Measurements from ENCODE around the gene GPR89A.
"Not testable (repeated sequence)": the region's sequence is repeated elsewhere in the genome, so short reads cannot be mapped to it uniquely, and the experiment has no call there.

GPR89A gene

GRCh38 chr1:145717833-145718232 is 110.0 kb downstream of the GPR89A start:
- no peak for DNase-seq (ENCODE audit: low spot score)

- DNase-seq (ENCODE audit: low spot score): not testable (repeated sequence)
Measured at GRCh38 chr1:145718465-145718864, 110.7 kb downstream of the GPR89A start.

GRCh38 chr1:145719230-145720079 is 111.7 kb downstream of the GPR89A start, which contains the start of gene CD160:
TSS of gene CD160 (plus strand) at chr1:145719499. CDS start at chr1:145728328, 8,829 bp downstream.
- DNase-seq (ENCODE audit: low spot score): no peak

Data from RKO (cell line).